Activated CD4-positive, alpha-beta T cell treated with anti-CD3 and anti-CD28 coated beads for 48 hours (primary cell): ENCODE results near the gene UCK1.
"Not testable (repeated sequence)": the region's sequence is repeated elsewhere in the genome, so short reads cannot be mapped to it uniquely, and the experiment has no call there.

ENCODE experiments used
- DNase-seq: peaks from one replicate; pipeline ENCODE4 v3.0.0-alpha.2; 2020

UCK1 gene

DNA sequence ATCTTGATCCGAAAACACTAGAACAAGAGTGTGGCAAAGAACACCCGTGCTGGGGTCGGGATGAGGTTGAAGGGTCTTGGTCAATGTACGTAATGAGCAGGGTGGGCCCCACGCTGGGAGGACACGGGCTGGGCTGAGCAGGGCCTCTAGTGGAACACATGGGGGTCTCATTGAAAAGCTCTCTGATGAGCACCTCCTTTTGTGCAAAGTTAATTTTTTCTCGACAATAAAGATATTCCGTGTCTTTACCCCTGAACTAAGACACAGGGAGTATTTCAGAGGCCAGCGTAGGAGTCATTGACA, 8.0 kb downstream of the UCK1 start:
- no peak for DNase-seq

DNA sequence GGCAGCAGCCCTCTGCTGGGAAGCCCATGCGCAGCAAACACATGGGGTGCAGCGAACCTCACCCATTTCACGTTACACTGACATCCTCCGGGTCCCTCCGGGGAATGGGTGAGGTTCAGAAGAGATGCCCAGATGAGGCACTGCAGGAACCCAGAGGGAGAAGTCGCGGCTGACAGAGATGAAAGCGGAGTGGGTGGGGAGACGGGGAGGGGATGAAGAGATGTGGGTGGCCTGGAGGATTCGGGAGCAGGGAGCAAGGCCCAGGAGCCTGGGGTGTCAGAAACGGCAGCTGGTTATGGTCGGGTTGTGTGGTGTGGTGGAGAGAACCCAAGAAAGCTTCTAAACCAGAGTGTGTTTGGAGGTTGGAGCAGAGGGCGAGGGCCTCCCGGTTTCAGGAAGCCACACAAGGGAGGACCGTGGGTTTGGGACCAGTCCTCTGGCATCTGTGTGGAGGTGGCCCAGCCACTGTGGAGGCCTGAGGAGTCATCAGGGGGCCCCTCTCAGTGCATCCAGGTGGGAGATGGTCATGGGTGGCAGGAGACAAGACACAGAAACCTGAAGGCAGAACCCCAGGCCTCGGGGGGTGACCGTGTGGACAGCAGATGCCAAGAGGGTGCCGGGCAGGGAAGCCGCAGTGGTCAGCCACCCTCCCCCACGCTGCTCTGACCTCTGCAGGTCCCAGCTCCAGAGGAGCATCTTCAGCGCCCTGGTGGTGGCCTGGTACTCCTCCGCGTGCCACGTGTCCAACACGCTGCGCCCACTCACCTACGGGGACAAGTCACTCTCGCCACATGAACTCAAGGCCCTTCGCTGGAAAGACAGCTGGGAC, 8.6 kb downstream of the UCK1 start:
- DNase-seq = no peak

DNA sequence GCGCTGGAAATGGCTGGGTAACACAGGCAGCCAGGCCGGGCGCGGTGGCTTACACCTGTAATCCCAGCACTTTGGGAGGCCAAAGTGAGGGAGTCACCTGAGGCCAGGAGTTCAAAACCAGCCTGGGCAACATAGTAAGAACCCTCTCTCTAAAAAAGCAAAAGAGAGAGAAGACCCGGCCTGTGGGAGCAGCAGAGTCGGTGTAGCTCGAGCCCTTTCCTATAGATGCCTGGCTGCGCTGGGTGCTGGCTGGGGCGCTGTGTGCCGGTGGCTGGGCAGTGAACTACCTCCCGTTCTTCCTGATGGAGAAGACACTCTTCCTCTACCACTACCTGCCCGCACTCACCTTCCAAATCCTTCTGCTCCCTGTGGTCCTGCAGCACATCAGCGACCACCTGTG, 9.2 kb downstream of the UCK1 start:
- no peak for DNase-seq

DNA sequence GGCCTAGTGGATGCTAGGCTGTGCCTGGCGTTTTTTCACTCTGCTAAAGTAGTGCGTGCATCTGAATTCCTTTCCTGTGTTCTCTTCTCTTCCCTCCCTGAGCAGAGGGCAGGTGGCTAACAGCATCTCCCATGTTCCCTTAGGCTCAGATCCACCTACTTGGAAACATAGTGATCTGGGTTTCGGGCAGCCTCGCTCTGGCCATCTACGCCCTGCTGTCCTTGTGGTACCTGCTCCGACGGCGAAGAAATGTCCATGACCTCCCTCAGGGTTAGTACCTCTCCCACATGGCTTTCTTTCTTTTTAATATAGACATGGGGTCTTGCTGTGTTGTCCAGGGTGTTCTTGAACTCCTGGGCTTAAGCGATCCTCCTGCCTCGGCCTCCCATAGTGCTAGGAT, 9.9 kb downstream of the UCK1 start:
- no peak for DNase-seq

DNA sequence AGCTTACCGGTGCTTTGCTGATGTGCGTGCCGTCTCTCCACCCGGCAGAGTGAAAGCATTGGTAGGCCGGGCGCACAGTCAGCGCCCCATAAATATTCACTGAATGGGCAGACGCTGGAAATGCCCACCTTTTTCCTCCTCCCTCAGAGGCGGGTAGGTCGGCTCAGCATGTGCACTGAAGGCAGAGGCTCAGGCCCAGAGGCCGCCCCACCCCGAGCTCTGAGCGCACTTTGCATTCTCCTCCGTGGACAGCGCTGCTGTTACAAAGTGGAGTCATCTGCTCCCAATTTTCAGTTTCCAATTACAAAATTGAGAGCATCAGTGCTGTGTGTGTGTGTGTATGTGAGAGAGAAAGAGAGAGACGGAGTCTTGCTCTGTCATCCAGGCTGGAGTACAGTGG, 10.6 kb downstream of the UCK1 start:
- DNase-seq = no peak

DNA sequence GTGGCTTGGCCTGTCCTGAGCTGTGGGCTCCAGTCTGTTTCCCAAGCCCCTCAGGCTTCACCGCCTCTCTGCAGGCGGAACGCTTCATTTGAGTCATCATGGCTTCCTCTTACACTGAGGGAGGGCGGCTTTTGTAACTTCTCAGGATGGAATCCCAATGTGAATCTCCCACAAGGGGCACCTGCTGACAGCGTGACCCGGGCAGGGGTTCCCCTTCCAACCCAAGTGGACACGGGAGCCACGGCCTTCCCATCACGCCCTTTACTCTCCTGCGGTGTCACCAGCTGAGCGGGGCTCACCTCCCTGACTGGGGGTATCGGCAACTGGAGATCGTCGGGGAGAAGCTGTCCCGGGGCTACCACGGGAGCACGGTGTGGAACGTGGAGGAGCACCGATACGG, 12.5 kb downstream of the UCK1 start:
- no peak for DNase-seq

DNA sequence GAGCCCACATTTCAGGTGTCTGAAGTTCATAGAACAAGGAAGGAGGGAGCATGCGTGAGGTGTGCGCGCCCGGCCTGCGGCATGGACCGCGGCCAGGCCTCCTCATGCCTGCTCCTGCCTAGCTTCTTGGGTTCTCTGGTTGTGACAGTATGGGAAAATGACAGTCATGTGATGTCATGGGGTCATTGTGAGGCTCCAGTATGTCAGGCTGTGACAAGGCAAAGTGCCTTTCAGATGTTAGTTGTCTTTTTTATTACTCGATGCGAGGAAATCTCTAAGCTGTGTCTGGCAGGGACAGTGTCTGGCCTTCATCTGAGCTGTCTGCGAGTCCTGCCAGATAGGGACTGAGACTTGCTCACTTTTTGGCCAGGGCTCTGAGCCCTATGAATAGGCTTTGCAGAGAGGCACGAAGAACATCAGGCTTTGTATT, 13.3 kb downstream of the UCK1 start:
- no peak for DNase-seq

DNA sequence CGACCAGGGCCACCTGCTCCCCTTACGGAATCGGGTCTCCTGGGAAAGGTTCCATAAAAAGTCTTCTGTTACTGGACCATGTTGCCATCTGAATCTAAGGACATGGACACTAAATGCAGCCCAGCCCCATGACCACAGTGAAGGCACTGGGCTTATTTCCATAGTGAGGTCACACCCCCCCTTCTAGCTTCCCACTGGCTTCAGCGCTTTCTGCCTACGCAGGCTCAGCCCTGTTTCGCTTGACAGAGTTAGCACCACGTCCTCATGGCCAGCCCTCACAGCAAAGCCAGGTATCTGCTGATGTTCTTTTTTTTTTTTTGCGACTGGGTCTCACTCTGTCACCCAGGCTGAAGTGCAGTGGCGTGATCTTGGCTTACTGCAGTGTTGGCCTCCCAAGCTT, 14.1 kb downstream of the UCK1 start:
- no peak for DNase-seq

DNA sequence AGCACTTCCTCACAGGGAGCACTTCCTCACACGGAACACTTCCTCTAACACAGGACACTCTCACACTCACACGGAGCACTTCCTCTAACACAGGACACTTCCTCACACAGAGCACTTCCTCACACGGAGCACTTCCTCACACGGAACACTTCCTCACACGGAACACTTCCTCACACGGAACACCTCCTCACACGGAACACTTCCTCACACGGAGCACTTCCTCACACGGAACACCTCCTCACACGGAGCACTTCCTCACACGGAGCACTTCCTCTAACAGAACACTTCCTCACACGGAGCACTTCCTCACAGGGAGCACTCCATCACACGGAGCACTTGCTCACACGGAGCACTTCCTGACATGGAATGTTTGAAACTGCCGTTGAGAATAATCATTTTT, 15.0 kb downstream of the UCK1 start:
- no peak for DNase-seq

DNA sequence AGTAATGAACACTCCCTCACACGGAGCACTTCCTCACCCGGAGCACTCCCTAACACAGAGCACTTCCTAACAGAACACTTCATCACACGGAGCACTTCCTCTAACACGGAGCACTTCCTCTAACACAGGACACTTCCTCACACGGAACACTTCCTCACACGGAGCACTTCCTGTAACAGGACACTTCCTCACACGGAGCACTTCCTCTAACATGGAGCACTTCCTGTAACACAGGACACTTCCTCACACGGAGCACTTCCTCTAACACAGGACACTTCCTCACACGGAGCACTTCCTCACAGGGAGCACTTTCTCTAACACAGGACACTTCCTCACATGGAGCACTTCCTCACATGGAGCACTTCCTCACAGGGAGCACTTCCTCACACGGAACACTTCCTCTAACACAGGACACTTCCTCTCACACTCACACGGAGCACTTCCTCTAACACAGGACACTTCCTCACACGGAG, 15.5 kb downstream of the UCK1 start:
- not testable (repeated sequence) for DNase-seq

DNA sequence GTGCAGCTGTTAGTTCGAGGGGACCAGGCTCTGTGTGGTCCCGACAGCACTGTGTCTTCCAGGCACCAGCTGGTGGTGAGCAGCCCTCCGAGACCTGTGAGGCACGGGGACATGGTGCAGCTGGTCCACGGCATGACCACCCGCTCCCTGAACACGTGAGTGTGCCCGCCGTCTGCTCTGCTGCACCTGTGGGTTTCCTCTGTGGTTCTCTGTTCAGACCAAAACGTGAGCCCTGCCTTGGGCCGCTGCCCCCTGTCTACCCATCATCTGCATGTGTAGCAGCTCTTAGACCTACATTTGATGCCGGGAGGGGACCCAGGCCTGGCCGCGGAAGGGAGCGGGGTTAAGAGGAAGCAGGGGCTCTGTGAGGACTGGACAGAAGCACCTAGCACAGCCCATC, 17.9 kb downstream of the UCK1 start:
- no peak for DNase-seq

DNA sequence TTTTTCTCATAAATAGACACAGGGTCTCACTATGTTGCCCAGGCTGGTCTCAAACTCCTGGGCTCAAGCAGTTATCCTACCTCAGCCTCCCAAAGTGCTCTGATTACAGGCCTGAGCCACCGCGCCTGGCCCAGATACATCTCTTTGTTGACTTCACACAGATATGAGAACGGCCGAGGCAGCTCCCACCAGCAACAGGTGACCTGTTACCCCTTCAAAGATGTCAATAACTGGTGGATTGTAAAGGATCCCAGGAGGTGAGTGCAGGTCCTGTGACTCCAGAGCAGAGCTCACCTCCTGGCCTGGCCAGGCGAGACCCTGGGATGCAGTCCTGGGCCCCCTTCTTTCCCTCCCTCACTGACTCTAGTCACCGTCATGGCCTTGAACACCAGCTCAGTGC, 19.2 kb downstream of the UCK1 start:
- DNase-seq = no peak

DNA sequence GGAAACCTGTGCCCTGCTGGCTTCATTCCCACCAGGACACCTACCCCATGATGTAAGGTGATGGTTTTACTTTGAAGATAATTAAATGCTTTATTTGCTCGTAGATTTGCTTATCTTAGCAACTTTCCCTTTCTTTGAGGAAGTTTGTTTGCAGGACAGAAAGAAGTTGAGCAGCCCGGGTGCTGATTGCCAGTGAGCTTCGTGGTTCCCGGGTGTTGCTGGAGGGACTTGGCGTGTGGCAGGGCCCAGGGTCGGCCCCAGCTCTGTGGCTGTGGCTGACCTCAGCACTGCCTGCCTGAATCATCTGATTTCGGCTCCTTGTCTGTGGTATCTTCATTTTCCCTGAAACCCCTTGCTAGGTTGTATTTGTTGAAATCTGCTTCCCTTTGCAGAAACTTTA, 19.6 kb downstream of the UCK1 start:
- DNase-seq = no peak

DNA sequence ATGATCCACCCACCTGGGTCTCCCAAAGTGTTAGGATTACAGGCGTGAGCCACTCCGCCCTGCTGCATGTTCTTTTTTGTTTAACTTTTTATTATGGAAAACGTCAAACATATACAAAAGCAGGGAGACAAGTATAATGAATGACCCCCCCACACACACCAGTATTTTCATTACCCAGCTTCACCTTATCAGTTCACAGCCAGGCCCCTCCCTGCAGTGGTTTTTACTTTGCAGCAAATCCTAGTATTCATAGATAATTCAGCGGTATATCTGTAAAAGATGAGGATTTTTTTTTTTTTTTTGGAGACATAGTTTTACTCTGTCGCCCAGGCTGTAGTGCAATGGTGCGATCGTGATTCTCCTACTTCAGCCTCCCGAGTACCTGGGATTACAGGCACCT, 26.1 kb downstream of the UCK1 start:
- no peak for DNase-seq

DNA sequence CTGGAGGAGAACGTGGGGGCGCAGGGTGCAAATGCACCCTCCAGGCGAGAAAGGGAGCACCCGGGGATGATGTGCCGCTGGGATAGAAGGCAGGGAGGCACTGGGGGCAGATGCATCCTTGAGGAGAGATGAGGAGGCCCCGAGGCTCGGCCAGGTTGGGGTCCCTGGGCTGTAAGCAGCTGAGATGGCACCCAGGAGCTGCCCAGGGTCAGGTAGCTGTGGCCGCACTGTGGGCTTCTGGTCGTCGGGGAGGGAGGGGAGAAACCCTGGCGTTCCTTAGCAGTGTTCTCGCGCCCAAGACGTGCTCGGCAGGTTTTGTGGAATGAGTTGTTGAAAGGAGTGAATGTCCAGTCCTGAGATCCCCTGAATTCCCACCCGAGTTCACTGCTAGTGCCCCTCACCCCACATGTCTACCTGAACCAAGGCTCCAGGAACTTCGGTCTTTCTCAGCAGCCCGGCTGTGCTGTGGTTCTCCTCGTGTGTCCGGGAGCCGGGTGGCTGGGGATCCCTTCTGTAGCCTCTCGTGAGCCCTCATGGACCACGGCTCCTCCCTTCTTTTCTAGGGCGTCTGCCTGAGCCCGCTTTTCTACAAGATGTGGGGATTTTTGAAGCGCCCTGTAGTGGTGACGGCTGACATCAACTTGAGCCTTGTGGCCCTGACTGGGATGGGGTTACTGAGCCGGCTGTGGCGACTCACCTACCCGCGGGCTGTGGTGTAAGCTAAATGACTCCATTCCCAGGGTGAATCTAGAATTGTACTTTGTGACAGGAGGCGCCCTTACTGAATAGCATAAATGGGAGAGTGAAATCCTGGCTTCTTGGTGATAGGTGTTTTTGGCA, 27.2 kb downstream of the UCK1 start:
- DNase-seq = peak; percentile 88

DNA sequence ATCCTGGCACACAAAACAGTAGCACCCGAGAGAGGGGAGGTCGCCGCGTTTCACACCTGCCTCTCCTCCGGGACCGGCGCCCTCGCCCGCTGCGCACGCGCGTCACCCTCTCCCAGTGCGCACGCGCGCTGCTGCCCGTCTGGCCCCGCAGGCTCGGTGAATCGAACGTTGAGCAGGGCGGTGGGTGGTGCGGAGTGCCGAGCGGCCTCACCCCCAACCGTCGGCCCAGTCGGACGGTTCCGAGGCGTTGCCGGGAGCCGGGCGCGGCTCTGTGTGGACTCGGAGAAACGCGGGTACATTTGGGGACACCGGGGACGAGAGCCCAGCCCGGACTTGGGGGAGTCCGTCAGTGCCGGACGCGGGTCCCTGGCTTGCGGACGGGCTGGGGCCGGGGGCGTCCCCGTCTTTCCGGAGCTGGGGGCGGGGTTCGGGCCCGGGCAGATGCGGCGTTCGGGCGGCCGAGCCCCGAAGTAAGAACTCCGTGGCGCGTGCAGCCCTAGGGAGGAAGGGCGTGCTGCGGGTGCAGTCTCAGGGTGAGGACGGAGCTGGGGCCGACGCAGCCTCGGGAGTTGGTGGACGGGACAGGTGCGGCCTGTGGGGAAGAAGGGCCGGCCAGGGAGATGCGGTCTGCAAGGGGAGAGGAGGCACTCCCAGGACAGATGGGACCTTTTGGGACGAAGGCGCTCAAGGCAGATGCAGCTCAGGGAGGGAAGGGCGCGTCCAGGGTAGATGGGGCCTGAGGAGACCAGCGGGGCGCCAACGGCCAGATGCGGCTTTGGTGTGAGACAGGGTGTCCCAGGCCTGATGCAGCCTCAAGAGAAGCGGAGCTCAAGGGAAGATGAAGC, 28.1 kb downstream of the UCK1 start, which contains the start of gene POMT1:
Gene POMT1, plus strand, starts transcription at position 138 of the 845 bp plus-strand sequence. CDS start 1,301 bp downstream, outside the sequence.
- DNase-seq = peak; percentile 92

DNA sequence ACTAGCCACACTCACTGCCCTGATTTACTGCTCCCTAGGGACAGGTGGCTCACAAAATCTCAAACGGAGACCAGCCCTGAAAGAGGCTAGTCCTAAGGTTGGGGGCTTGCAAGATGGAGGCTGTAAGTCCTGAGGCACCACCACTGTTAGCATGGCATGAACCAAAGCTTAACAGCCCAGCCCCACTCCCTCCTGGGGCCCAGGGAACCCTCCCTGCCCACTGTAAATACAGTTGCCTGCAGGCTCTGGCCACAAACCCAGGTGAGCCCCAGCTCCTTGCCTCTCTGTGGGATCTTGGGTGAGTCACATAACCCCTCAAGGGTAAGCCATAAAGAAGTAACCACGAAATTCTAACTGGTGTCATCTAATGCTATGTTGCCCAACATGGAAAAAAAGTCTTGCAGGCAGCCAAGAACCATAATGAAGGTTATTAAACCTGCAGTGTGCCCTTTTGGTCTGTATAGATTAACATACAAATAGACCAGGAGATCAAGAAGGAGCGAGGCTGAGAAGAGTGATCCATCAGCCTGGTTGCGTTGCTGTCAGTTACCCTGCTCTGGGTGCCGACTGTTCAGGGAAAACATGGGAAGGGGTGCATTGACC, 30.0 kb downstream of the UCK1 start:
- peak; percentile 78 for DNase-seq

DNA sequence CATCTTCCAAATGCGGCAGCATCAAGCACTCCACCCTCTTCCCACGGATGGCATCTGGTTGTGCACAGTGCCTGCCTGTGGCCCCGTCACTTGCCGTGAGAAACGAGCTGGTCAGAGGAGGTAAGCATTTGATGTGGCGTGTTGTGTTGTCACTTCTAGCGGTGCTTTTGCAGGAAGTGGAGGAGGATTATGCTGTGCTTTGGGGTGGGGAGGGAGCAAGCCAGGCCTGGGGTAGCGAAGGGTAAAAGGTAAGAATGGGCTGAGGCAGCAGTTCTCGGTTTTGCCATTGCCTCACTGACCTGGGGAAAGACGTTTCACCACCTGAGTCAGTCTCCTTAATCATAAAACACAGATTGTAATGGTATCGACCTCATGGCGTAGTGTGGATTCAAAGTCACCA, 30.7 kb downstream of the UCK1 start:
- peak; percentile 83 for DNase-seq

DNA sequence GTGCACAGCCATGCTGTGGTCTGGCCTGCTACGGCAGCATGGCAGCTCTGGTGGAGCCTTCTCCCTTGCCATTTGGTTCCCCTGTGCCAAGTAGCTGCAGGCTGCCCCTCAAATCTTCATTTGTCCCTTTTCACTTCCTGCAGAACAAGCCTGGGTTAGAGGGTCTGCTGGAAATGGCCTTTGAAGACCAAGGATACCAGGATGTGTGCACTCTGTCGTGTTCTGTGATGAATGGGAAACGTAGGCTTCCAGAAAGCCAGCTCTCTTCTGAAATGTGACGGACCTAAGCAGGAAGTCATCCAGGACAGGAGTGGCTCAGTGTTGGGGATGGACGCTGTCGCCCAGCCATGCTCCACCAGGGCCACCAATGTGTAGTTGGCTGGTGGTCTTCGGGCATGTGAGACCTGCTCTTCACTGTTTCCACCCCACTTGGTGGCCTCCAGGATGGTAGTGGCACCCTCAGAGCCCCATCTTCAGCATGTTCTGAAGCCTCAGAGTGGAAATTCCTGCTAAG, 31.8 kb downstream of the UCK1 start:
- DNase-seq = no peak

DNA sequence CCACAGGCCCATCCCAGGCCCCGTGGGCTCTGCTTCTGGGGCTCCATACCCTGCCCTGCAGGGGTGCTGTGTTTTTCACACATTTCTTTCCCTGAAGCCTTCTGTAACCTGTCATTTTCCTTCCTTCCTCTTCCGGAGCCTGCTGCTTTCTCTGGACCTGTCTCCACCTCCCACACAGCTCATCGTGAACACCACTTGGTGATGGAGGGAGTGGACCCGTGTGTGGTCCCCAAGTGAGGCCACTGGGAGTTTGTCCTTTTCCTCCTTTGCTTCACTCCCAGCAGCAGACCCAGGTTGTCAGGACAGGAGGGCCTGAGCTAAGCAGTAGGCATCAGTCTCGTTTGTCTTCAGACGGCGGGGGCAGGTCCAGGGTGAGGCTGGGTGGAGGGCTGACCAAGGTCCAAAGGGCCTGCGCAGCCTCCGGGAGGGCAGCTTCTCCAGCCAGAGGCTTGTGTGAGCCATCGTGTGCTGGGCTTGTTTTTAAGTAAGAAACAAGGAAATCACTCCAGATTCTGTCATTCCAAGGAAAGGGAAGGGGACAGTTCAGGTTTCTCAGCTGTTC, 34.1 kb downstream of the UCK1 start:
- no peak for DNase-seq

DNA sequence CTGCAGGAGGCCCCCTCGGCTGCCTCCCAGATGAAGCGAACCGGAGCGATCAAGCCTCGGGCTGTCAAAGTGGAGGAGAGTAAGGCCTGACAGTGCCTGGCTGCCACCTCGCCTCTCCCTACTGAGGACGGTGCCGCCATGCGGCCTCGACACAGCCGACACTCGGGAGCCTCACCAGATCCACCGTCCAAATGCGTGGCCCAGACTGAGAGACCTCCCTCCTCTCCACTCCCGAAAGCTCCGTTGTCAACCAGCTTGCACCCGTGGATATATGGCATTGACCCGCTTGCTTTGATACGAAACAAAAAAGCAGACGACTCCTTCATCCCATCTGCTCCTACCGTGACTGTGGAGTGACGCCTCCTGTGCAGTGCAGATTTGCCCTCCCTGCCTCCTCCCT, 35.3 kb downstream of the UCK1 start:
- no peak for DNase-seq

DNA sequence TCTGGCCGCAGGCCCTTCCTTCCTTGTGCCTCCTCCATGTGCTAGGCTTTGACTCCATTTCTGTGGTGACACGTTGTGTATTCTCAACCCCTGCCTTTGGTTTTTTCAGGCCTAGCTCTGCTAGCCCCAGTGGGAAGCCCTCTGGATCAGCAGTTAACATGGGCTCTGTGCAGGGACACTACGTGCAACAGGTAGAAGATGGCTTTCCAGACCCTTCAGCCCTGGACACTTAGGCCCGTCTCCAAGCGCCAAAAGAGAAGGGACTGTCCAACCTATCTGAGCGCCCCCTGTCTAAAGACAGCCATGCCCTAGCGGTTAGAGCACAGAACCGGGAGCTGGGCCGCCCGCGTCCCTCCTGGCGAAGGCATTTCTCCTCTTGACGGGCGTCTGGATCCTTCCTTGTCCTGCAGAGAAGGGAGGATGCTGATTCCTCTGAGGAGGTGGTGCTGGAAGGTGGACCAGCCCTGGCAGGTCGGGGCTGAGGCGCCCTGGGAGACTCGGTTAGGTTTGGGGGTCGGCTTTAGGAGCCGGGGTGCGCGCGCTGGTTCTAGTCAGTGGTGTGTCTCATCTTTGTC, 36.7 kb downstream of the UCK1 start:
- no peak for DNase-seq
